ENCODE results near the gene C2.
A peak's percentile ranks its signal among the peaks of the same experiment; 100 is the strongest.
"Not testable (repeated sequence)": the region's sequence is repeated elsewhere in the genome, so short reads cannot be mapped to it uniquely, and the experiment has no call there.

Gene C2

GRCh38 chr6:31908255-31908654 lies 19.3 kb upstream of the C2 start:
- H2AFZ ChIP-seq (ENCODE audit: low read length, unreplicated experiment); H3K27me3 ChIP-seq (ENCODE audit: insufficient read depth, low read length); H3K4me3 ChIP-seq (ENCODE audit: low read depth, low read length); H3K79me2 ChIP-seq (ENCODE audit: control insufficient read depth, insufficient read depth, low read length, unreplicated experiment); H3K36me3 ChIP-seq (ENCODE audit: insufficient read depth, low read length): not testable (repeated sequence)
- Histone ChIP-seq H3K27ac (ENCODE audit: low read depth, low read length) (peak overlapping the region; percentile 92), H3K4me1 (ENCODE audit: control insufficient read depth, insufficient read depth, low read length, unreplicated experiment) (peaks cover 34% of the 10 kb centered on the region)

GRCh38 chr6:31908791-31909190 lies 18.7 kb upstream of the C2 start:
- H3K36me3 ChIP-seq (ENCODE audit: insufficient read depth, low read length), result no peaks in the 10 kb centered on the region
- no peak overlapping the region for H2AFZ ChIP-seq (ENCODE audit: low read length, unreplicated experiment)
- H3K4me1 ChIP-seq (ENCODE audit: control insufficient read depth, insufficient read depth, low read length, unreplicated experiment), result peaks cover 31% of the 10 kb centered on the region
- H3K27ac ChIP-seq (ENCODE audit: low read depth, low read length), result peak overlapping the region; percentile 92
- no peak overlapping the region for H3K4me3 ChIP-seq (ENCODE audit: low read depth, low read length)
- no peaks in the 10 kb centered on the region for H3K79me2 ChIP-seq (ENCODE audit: control insufficient read depth, insufficient read depth, low read length, unreplicated experiment)
- H3K27me3 ChIP-seq (ENCODE audit: insufficient read depth, low read length), result no peaks in the 10 kb centered on the region

- not testable (repeated sequence) for H3K79me2 ChIP-seq (ENCODE audit: control insufficient read depth, insufficient read depth, low read length, unreplicated experiment); H3K27me3 ChIP-seq (ENCODE audit: insufficient read depth, low read length); H2AFZ ChIP-seq (ENCODE audit: low read length, unreplicated experiment); H3K36me3 ChIP-seq (ENCODE audit: insufficient read depth, low read length); H3K4me3 ChIP-seq (ENCODE audit: low read depth, low read length)
- Histone ChIP-seq H3K27ac (ENCODE audit: low read depth, low read length) (peak overlapping the region; percentile 92), H3K4me1 (ENCODE audit: control insufficient read depth, insufficient read depth, low read length, unreplicated experiment) (peaks cover 28% of the 10 kb centered on the region)
Measured at GRCh38 chr6:31909298-31909697, 18.2 kb upstream of the C2 start.

- H3K27me3 ChIP-seq (ENCODE audit: insufficient read depth, low read length), result no peaks in the 10 kb centered on the region
- no peak overlapping the region for H3K27ac ChIP-seq (ENCODE audit: low read depth, low read length)
- H3K4me3 ChIP-seq (ENCODE audit: low read depth, low read length), result no peak overlapping the region
- peaks cover 27% of the 10 kb centered on the region for H3K4me1 ChIP-seq (ENCODE audit: control insufficient read depth, insufficient read depth, low read length, unreplicated experiment)
- H3K36me3 ChIP-seq (ENCODE audit: insufficient read depth, low read length), result no peaks in the 10 kb centered on the region
- no peak overlapping the region for H2AFZ ChIP-seq (ENCODE audit: low read length, unreplicated experiment)
- H3K79me2 ChIP-seq (ENCODE audit: control insufficient read depth, insufficient read depth, low read length, unreplicated experiment), result no peaks in the 10 kb centered on the region
Measured at GRCh38 chr6:31911826-31912585, 15.5 kb upstream of the C2 start.

- Histone ChIP-seq H3K27ac (ENCODE audit: low read depth, low read length) (no peak overlapping the region), H3K4me3 (ENCODE audit: low read depth, low read length) (no peak overlapping the region), H3K36me3 (ENCODE audit: insufficient read depth, low read length) (no peaks in the 10 kb centered on the region), H3K79me2 (ENCODE audit: control insufficient read depth, insufficient read depth, low read length, unreplicated experiment) (no peaks in the 10 kb centered on the region), H3K4me1 (ENCODE audit: control insufficient read depth, insufficient read depth, low read length, unreplicated experiment) (peaks cover 2% of the 10 kb centered on the region), H2AFZ (ENCODE audit: low read length, unreplicated experiment) (no peak overlapping the region), H3K27me3 (ENCODE audit: insufficient read depth, low read length) (no peaks in the 10 kb centered on the region)
Measured at GRCh38 chr6:31915351-31915750, 12.2 kb upstream of the C2 start.

- H3K27ac ChIP-seq (ENCODE audit: low read depth, low read length), result no peak overlapping the region
- H3K4me1 ChIP-seq (ENCODE audit: control insufficient read depth, insufficient read depth, low read length, unreplicated experiment), result peaks cover 6% of the 10 kb centered on the region
- no peaks in the 10 kb centered on the region for H3K79me2 ChIP-seq (ENCODE audit: control insufficient read depth, insufficient read depth, low read length, unreplicated experiment)
- no peaks in the 10 kb centered on the region for H3K27me3 ChIP-seq (ENCODE audit: insufficient read depth, low read length)
- H3K36me3 ChIP-seq (ENCODE audit: insufficient read depth, low read length), result no peaks in the 10 kb centered on the region
- H2AFZ ChIP-seq (ENCODE audit: low read length, unreplicated experiment), result no peak overlapping the region
- H3K4me3 ChIP-seq (ENCODE audit: low read depth, low read length), result no peak overlapping the region
Measured at GRCh38 chr6:31915756-31916155, 11.8 kb upstream of the C2 start.

GRCh38 chr6:31918069-31918720 lies 9.3 kb upstream of the C2 start:
- H3K4me3 ChIP-seq (ENCODE audit: low read depth, low read length), result no peak overlapping the region
- H3K4me1 ChIP-seq (ENCODE audit: control insufficient read depth, insufficient read depth, low read length, unreplicated experiment), result peaks cover 11% of the 10 kb centered on the region
- no peak overlapping the region for H3K27ac ChIP-seq (ENCODE audit: low read depth, low read length)
- H3K36me3 ChIP-seq (ENCODE audit: insufficient read depth, low read length), result no peaks in the 10 kb centered on the region
- no peaks in the 10 kb centered on the region for H3K27me3 ChIP-seq (ENCODE audit: insufficient read depth, low read length)
- H2AFZ ChIP-seq (ENCODE audit: low read length, unreplicated experiment), result no peak overlapping the region
- no peaks in the 10 kb centered on the region for H3K79me2 ChIP-seq (ENCODE audit: control insufficient read depth, insufficient read depth, low read length, unreplicated experiment)

- peaks cover 11% of the 10 kb centered on the region for H3K4me1 ChIP-seq (ENCODE audit: control insufficient read depth, insufficient read depth, low read length, unreplicated experiment)
- no peaks in the 10 kb centered on the region for H3K79me2 ChIP-seq (ENCODE audit: control insufficient read depth, insufficient read depth, low read length, unreplicated experiment)
- no peaks in the 10 kb centered on the region for H3K27me3 ChIP-seq (ENCODE audit: insufficient read depth, low read length)
- no peak overlapping the region for H3K27ac ChIP-seq (ENCODE audit: low read depth, low read length)
- no peak overlapping the region for H3K4me3 ChIP-seq (ENCODE audit: low read depth, low read length)
- no peak overlapping the region for H2AFZ ChIP-seq (ENCODE audit: low read length, unreplicated experiment)
- H3K36me3 ChIP-seq (ENCODE audit: insufficient read depth, low read length), result no peaks in the 10 kb centered on the region
Measured at GRCh38 chr6:31919624-31920303, 7.8 kb upstream of the C2 start.

- no peaks in the 10 kb centered on the region for H3K79me2 ChIP-seq (ENCODE audit: control insufficient read depth, insufficient read depth, low read length, unreplicated experiment)
- H3K27me3 ChIP-seq (ENCODE audit: insufficient read depth, low read length), result no peaks in the 10 kb centered on the region
- H3K27ac ChIP-seq (ENCODE audit: low read depth, low read length), result no peak overlapping the region
- H3K4me3 ChIP-seq (ENCODE audit: low read depth, low read length), result no peak overlapping the region
- peaks cover 11% of the 10 kb centered on the region for H3K4me1 ChIP-seq (ENCODE audit: control insufficient read depth, insufficient read depth, low read length, unreplicated experiment)
- H3K36me3 ChIP-seq (ENCODE audit: insufficient read depth, low read length), result no peaks in the 10 kb centered on the region
- H2AFZ ChIP-seq (ENCODE audit: low read length, unreplicated experiment), result no peak overlapping the region
Measured at GRCh38 chr6:31920811-31921210, 6.7 kb upstream of the C2 start.

- no peak overlapping the region for H2AFZ ChIP-seq (ENCODE audit: low read length, unreplicated experiment)
- peaks cover 11% of the 10 kb centered on the region for H3K4me1 ChIP-seq (ENCODE audit: control insufficient read depth, insufficient read depth, low read length, unreplicated experiment)
- no peak overlapping the region for H3K27ac ChIP-seq (ENCODE audit: low read depth, low read length)
- H3K4me3 ChIP-seq (ENCODE audit: low read depth, low read length), result no peak overlapping the region
- no peaks in the 10 kb centered on the region for H3K79me2 ChIP-seq (ENCODE audit: control insufficient read depth, insufficient read depth, low read length, unreplicated experiment)
- no peaks in the 10 kb centered on the region for H3K36me3 ChIP-seq (ENCODE audit: insufficient read depth, low read length)
- H3K27me3 ChIP-seq (ENCODE audit: insufficient read depth, low read length), result no peaks in the 10 kb centered on the region
Measured at GRCh38 chr6:31922942-31923341, 4.6 kb upstream of the C2 start.

Measured in ACC112 (cell line).